Ishikawa (cell line): Measurements from ENCODE around the gene CPED1.

Source experiments
- CEBPB ChIP-seq: IDR thresholded peaks from 2 replicates; pipeline ENCODE4 v1.6.1; 2012
- CREB1 ChIP-seq: IDR thresholded peaks from 2 replicates; pipeline ENCODE4 v1.6.1; 2012; ENCODE audit warnings: low read depth
- EGR1 ChIP-seq: IDR thresholded peaks from 2 replicates; pipeline ENCODE4 v1.6.1; 2012
- EP300 ChIP-seq: IDR thresholded peaks from 2 replicates; pipeline ENCODE4 v1.6.1; 2012; ENCODE audit warnings: borderline replicate concordance
- FOXM1 ChIP-seq: IDR thresholded peaks from 2 replicates; pipeline ENCODE4 v1.6.1; 2012; ENCODE audit warnings: low read depth, borderline replicate concordance
- MAX ChIP-seq: IDR thresholded peaks from 2 replicates; pipeline ENCODE4 v1.6.1; 2012
- NFIC ChIP-seq: IDR thresholded peaks from 2 replicates; pipeline ENCODE4 v1.6.1; 2012
- RAD21 ChIP-seq: IDR thresholded peaks from 2 replicates; pipeline ENCODE4 v1.6.1; 2012; ENCODE audit warnings: low read depth
- REST ChIP-seq: IDR thresholded peaks from 2 replicates; pipeline ENCODE4 v1.6.1; 2012; ENCODE audit warnings: low read depth, mild to moderate bottlenecking
- TAF1 ChIP-seq: IDR thresholded peaks from 2 replicates; pipeline ENCODE4 v1.6.1; 2012; ENCODE audit warnings: low read depth, mild to moderate bottlenecking
- TCF12 ChIP-seq: IDR thresholded peaks from 2 replicates; pipeline ENCODE4 v1.6.1; 2012; ENCODE audit warnings: low read depth
- TEAD4 ChIP-seq: IDR thresholded peaks from 2 replicates; pipeline ENCODE4 v1.6.1; 2012
- YY1 ChIP-seq: IDR thresholded peaks from 2 replicates; pipeline ENCODE4 v1.6.1; 2012; ENCODE audit warnings: low read depth

GRCh38 chr7:121024611-121025010 lies 36.1 kb downstream of the CPED1 start:
- TF ChIP-seq RAD21 (no peak), TAF1 (no peak), EP300 (no peak), REST (no peak), NFIC (no peak), YY1 (no peak), MAX (no peak), TEAD4 (no peak), CEBPB (no peak), TCF12 (no peak), CREB1 (no peak), EGR1 (no peak), FOXM1 (no peak)
